MG63 (cell line): ENCODE data around the gene SCUBE1. TPM values are rescaled to one million over a fixed set of nuclear protein-coding genes. Genes with fewer than 3 reads are reported as not detected.
A peak's percentile ranks its signal among the peaks of the same experiment; 100 is the strongest.
"Not testable (repeated sequence)": the region's sequence is repeated elsewhere in the genome, so short reads cannot be mapped to it uniquely, and the experiment has no call there.

Experiments
- DNase-seq: peaks from one replicate; pipeline ENCODE4 v3.0.0-alpha.2; 2020
- H3K27me3 ChIP-seq: fragments of 250-450 bp; sonication (Bioruptor Pico); 2 replicates; pipeline ENCODE4 v1.5.1; 2020; ENCODE audit warnings: mild to moderate bottlenecking, moderate library complexity
- H3K36me3 ChIP-seq: fragments of 250-450 bp; sonication (Bioruptor Pico); 2 replicates; pipeline ENCODE4 v1.5.1; 2020; ENCODE audit warnings: mild to moderate bottlenecking, moderate library complexity
- H3K4me3 ChIP-seq: fragments of 250-450 bp; sonication (Bioruptor Pico); 2 replicates; pipeline ENCODE4 v1.5.1; 2020; ENCODE audit warnings: mild to moderate bottlenecking, moderate library complexity
- H3K9me3 ChIP-seq: fragments of 250-450 bp; sonication (Bioruptor Pico); 2 replicates; pipeline ENCODE4 v1.5.1; 2020; ENCODE audit warnings: mild to moderate bottlenecking, moderate library complexity
- total RNA-seq: library from RNA; depleted of rRNA; stranded (reverse); fragments of >200 nt; shearing (Covaris generic); gene quantifications from 2 replicates; pipeline ENCODE4 v1.2.3, GENCODE V29; 2014; ENCODE audit warnings: low replicate concordance

SCUBE1 gene
- total RNA-seq, 1 experiment from 2014 or later: 0.16 TPM

- DNase-seq: peak; percentile 32
- Histone ChIP-seq H3K36me3 (no peaks in the 10 kb centered on the region), H3K27me3 (no peaks in the 10 kb centered on the region), H3K4me3 (no peak overlapping the region), H3K9me3 (no peaks in the 10 kb centered on the region)
Measured at GRCh38 chr22:43298062-43298801, 44.9 kb downstream of the SCUBE1 start.

GRCh38 chr22:43297270-43298061, 45.7 kb downstream of the SCUBE1 start:
- no peak for DNase-seq
- H3K9me3 ChIP-seq: no peaks in the 10 kb centered on the region
- no peak overlapping the region for H3K4me3 ChIP-seq
- H3K36me3 ChIP-seq: no peaks in the 10 kb centered on the region
- no peaks in the 10 kb centered on the region for H3K27me3 ChIP-seq

- H3K9me3 ChIP-seq: no peaks in the 10 kb centered on the region
- no peak for DNase-seq
Measured at GRCh38 chr22:43296276-43296902, 46.8 kb downstream of the SCUBE1 start.

GRCh38 chr22:43295660-43296059, 47.5 kb downstream of the SCUBE1 start:
- H3K9me3 ChIP-seq: no peaks in the 10 kb centered on the region
- no peak for DNase-seq
- no peak overlapping the region for H3K4me3 ChIP-seq
- no peaks in the 10 kb centered on the region for H3K36me3 ChIP-seq
- no peaks in the 10 kb centered on the region for H3K27me3 ChIP-seq

More at GRCh38 chr22:43296276-43296902, 46.8 kb downstream of the SCUBE1 start:
- Histone ChIP-seq H3K27me3 (no peaks in the 10 kb centered on the region), H3K4me3 (no peak overlapping the region), H3K36me3 (no peaks in the 10 kb centered on the region)

- Histone ChIP-seq H3K4me3 (no peak overlapping the region), H3K36me3 (no peaks in the 10 kb centered on the region), H3K27me3 (no peaks in the 10 kb centered on the region), H3K9me3 (no peaks in the 10 kb centered on the region)
- DNase-seq: no peak
Measured at GRCh38 chr22:43295173-43295572, 48.0 kb downstream of the SCUBE1 start.

- Histone ChIP-seq H3K4me3 (no peak overlapping the region), H3K36me3 (no peaks in the 10 kb centered on the region), H3K9me3 (no peaks in the 10 kb centered on the region), H3K27me3 (no peaks in the 10 kb centered on the region)
- peak; percentile 93 for DNase-seq
Measured at GRCh38 chr22:43293655-43294392, 49.3 kb downstream of the SCUBE1 start.

GRCh38 chr22:43293259-43293654, 49.9 kb downstream of the SCUBE1 start:
- no peaks in the 10 kb centered on the region for H3K9me3 ChIP-seq
- H3K4me3 ChIP-seq: no peak overlapping the region
- DNase-seq: peak; percentile 85
- no peaks in the 10 kb centered on the region for H3K27me3 ChIP-seq
- no peaks in the 10 kb centered on the region for H3K36me3 ChIP-seq

GRCh38 chr22:43292630-43293018, 50.5 kb downstream of the SCUBE1 start:
- DNase-seq: no peak
- H3K36me3 ChIP-seq: no peaks in the 10 kb centered on the region
- no peaks in the 10 kb centered on the region for H3K27me3 ChIP-seq
- H3K9me3 ChIP-seq: no peaks in the 10 kb centered on the region
- H3K4me3 ChIP-seq: no peak overlapping the region

- no peaks in the 10 kb centered on the region for H3K27me3 ChIP-seq
- no peaks in the 10 kb centered on the region for H3K36me3 ChIP-seq
- DNase-seq: no peak
- no peaks in the 10 kb centered on the region for H3K9me3 ChIP-seq
- no peak overlapping the region for H3K4me3 ChIP-seq
Measured at GRCh38 chr22:43291381-43291780, 51.8 kb downstream of the SCUBE1 start.

GRCh38 chr22:43289976-43290721, 53.0 kb downstream of the SCUBE1 start:
- Histone ChIP-seq H3K4me3 (no peak overlapping the region), H3K36me3 (no peaks in the 10 kb centered on the region), H3K9me3 (no peaks in the 10 kb centered on the region), H3K27me3 (no peaks in the 10 kb centered on the region)
- peak; percentile 45 for DNase-seq

GRCh38 chr22:43289531-43289963, 53.6 kb downstream of the SCUBE1 start:
- H3K9me3 ChIP-seq: no peaks in the 10 kb centered on the region
- no peaks in the 10 kb centered on the region for H3K36me3 ChIP-seq
- no peak for DNase-seq
- H3K27me3 ChIP-seq: no peaks in the 10 kb centered on the region
- no peak overlapping the region for H3K4me3 ChIP-seq

GRCh38 chr22:43288807-43289420, 54.3 kb downstream of the SCUBE1 start:
- DNase-seq: no peak
- Histone ChIP-seq H3K27me3 (no peaks in the 10 kb centered on the region), H3K4me3 (no peak overlapping the region), H3K36me3 (no peaks in the 10 kb centered on the region), H3K9me3 (no peaks in the 10 kb centered on the region)

- Histone ChIP-seq H3K9me3 (no peaks in the 10 kb centered on the region), H3K4me3 (no peak overlapping the region), H3K27me3 (no peaks in the 10 kb centered on the region), H3K36me3 (no peaks in the 10 kb centered on the region)
- no peak for DNase-seq
Measured at GRCh38 chr22:43288378-43288777, 54.8 kb downstream of the SCUBE1 start.

- H3K36me3 ChIP-seq: no peaks in the 10 kb centered on the region
- no peak overlapping the region for H3K4me3 ChIP-seq
- no peak for DNase-seq
- H3K9me3 ChIP-seq: no peaks in the 10 kb centered on the region
- H3K27me3 ChIP-seq: no peaks in the 10 kb centered on the region
Measured at GRCh38 chr22:43287441-43287840, 55.7 kb downstream of the SCUBE1 start.

GRCh38 chr22:43281394-43281793, 61.8 kb downstream of the SCUBE1 start:
- Histone ChIP-seq H3K4me3 (no peak overlapping the region), H3K9me3 (no peaks in the 10 kb centered on the region), H3K27me3 (no peaks in the 10 kb centered on the region), H3K36me3 (no peaks in the 10 kb centered on the region)
- no peak for DNase-seq

GRCh38 chr22:43280523-43280886, 62.7 kb downstream of the SCUBE1 start:
- not testable (repeated sequence) for DNase-seq, H3K27me3 ChIP-seq, H3K36me3 ChIP-seq, H3K9me3 ChIP-seq, H3K4me3 ChIP-seq
